GM12872 (cell line): ENCODE data around the gene PCYT1B.

Experiments used
- TF ChIP-seq, protein P1 (sequence below): IDR thresholded peaks from 3 replicates; pipeline ENCODE4 v1.5.1; 2011; ENCODE audit warnings: low read depth, mild to moderate bottlenecking, low read length, moderate library complexity; ENCODE audit not compliant: insufficient read depth

The PCYT1B gene

DNA sequence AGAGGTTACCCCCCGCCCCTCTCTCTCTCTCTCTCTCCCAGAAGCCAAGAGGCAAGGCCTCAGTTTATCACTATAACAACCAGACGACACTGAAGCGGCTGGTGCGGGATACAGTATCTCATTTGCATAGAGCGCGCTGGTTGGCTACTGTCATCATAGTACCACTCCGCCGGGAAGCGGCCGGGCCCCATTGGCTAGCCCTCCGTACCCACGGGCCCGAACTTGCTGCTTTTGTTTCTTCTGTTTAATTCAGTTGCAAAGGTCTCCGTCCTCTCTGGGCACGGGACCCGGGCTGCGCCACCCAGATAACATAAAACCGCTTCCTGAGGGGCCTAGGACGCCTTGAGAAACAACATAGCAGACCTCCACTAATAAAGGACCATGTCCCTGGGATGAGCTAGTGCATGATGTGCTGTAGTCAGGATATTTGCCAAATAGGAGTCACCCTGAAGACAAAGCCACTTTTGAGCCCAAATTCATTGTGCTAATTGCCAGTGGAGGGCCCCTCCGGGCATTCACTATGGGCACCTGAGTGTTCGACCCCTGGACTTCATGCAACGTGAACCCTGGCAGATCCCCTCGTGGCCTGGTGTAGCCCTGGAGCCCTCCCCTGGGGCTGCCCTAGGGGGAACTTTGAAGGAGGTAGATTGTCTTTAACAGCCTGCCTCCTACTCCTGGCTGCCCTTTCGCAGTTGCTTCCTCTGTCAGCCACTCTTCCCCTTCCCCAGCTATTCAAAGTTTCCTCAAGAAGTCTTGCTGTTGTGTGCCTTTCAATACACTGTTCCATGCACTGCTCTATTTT is at the start of gene PCYT1B:
TSS of gene PCYT1B (minus strand) at position 91 of the 802 bp plus-strand sequence. CDS start 242 bp downstream, outside the sequence.
- TF ChIP-seq, protein P1, sequence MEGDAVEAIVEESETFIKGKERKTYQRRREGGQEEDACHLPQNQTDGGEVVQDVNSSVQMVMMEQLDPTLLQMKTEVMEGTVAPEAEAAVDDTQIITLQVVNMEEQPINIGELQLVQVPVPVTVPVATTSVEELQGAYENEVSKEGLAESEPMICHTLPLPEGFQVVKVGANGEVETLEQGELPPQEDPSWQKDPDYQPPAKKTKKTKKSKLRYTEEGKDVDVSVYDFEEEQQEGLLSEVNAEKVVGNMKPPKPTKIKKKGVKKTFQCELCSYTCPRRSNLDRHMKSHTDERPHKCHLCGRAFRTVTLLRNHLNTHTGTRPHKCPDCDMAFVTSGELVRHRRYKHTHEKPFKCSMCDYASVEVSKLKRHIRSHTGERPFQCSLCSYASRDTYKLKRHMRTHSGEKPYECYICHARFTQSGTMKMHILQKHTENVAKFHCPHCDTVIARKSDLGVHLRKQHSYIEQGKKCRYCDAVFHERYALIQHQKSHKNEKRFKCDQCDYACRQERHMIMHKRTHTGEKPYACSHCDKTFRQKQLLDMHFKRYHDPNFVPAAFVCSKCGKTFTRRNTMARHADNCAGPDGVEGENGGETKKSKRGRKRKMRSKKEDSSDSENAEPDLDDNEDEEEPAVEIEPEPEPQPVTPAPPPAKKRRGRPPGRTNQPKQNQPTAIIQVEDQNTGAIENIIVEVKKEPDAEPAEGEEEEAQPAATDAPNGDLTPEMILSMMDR = no peak

DNA sequence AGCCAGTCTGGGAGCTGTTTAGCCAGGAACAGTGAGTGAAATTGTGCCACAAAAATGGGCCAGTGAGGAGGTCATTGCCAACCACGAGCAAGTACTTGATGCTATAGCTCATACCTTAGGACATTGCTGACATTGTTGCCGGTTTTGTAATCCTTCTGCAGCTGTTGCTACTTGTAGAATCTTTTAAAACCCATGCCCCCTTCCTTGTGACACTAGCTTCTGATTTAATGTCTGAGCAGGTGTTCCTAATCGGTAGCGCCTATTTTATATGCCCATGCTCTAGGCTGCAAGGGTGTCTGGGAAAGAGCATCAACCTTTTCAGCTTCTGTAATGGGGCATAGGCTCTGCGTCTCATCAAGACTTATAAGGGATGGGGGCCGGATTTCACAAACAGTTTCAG is 49.1 kb upstream of the PCYT1B start:
- TF ChIP-seq, protein P1 = no peak

DNA sequence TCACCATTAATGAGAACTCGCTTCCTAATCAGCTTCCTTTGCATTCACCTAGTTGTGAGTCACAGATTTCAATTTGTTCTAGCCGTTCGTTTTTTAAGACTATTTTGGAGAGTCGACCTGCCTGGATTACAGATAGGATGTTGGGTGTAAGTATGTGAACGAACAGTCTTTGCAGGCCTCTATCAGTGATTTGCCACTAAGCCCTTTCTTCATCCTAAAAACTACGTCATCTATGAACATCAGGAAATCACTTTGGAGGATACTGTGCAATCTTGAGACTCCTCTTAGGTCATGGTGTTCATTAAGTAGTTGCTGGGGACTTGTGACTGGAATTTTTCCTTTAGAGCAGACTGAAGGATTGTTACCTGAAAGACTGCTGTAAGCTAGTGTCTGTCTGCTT is 47.7 kb upstream of the PCYT1B start:
- TF ChIP-seq, protein P1 = no peak

DNA sequence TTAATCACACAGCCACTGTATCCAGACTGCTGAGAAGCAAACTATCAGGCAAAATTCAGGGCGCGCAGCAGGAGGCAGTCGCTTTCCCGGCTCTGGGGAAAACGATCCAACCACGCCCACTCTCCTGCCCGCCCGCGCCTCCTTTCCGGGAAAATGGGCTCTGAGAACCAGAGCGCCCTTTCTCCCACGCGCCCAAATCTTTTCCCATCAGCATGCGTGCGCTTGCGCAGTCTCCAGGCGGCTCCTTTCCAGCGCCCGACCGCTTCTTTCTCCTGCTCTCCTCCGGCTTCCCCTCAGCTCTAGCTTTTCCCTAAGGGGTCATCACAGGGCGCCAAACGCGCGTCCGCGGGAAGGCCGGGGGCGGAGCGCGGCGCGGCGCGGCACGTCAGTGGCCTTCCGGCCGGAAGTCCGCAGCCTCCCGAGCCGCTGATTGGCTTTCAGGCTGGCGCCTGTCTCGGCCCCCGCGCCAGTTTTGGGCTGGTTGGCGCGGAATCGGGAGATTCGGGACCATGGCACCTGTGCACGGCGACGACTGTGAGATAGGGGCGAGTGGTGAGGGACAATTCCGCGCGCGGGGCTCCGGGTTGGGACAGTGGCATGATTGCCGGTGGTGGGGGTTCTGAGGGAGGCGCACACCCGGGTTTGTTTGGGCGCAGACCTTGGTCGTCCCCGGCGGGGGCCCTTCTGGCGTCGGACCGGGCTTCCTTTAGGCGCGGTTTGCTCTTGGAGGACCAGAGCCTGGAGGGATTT is 46.5 kb upstream of the PCYT1B start, which contains the start of gene POLA1:
TSS of gene POLA1 (plus strand) at position 466 of the 750 bp plus-strand sequence. CDS start at position 510, 44 bp downstream.
- TF ChIP-seq, protein P1 = no peak

DNA sequence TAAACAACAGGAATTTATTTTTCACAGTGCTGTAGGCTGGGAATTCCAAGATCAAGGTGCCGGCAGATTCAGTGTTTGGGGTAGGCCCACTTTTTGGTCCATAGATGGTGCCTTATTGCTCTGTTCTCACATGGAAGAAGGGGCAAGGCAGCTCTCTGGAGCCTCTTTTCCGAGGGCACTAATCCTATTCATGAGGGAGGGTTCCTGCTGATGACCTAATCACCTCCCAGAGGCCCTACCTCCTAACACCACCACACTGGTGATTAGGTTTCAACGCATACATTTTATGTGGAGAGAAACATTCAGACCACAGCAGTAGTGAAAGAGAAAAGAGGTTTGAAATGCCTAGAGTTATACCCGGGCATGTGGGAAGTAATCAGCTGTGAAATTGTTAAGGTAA is 45.2 kb upstream of the PCYT1B start:
- TF ChIP-seq, protein P1 = no peak

DNA sequence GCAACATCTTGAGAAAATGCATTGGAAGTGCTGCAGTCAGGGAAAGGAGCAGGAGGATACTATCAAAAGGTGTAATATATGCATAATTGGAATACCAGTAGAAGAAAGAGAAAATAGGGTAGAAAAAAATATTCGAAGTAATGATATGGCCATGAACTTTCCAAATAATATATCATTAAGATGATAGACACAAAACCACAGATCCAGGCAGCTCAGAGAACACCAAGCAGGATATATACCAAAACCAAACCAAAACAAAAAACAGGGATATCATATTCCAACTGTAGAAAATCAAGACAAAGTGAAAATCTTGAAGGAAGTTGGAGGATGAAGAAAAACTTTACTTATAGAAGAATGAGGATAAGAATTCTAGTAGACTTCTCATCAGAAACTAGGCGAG is 36.9 kb upstream of the PCYT1B start:
- TF ChIP-seq, protein P1 = no peak

DNA sequence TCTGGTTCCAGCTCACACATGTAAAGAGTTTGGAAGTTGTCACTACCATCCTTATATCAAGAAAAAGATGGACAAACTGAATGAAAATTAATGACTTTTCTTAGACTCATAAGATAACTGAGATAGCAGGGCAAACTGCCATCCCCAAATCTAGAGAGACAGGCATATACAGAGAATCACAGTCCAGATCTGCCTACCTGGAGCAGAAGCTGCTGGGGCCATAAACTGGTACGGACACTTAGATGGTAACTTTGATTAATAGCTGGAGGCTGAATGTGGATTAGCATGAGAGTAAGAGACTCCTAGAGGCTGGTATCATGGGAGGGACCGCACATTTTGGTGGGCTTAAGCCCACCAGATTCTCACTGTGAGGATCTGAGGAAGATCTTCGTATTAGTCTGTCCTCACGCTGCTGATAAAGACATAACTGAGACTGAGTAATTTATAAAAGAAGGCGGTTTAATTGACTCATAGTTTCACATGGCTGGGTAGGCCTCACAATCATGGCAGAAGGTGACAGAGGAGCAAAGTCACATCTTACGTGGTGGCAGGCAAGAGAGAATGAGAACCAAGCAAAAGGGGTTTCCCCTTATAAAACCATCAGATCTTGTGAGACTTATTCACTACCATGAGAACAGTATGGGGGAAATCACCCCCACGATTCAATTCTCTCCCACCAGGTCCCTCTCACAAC is 35.7 kb upstream of the PCYT1B start:
- TF ChIP-seq, protein P1 = no peak
